GM12878 (cell line): Measurements from ENCODE around the gene SYDE2. TPM values are rescaled to one million over a fixed set of nuclear protein-coding genes. Genes with fewer than 3 reads are reported as not detected.
A peak's percentile ranks its signal among the peaks of the same experiment; 100 is the strongest.

ENCODE experiments used
- BACH1 ChIP-seq: fragments of 450-650 bp; IDR thresholded peaks from 2 replicates; pipeline ENCODE4 v1.6.1; 2017; ENCODE audit warnings: mild to moderate bottlenecking, borderline replicate concordance
- BCL3 ChIP-seq: IDR thresholded peaks from 2 replicates; pipeline ENCODE4 v1.6.1; 2011; ENCODE audit warnings: borderline replicate concordance, low read depth, mild to moderate bottlenecking, moderate library complexity, low read length; ENCODE audit not compliant: insufficient read depth, poor library complexity, severe bottlenecking
- BCLAF1 ChIP-seq: fragments of 450-650 bp; IDR thresholded peaks from 2 replicates; pipeline ENCODE4 v1.6.1; 2017; ENCODE audit warnings: antibody characterized with exemption, mild to moderate bottlenecking, moderate library complexity
- EGR1 ChIP-seq, 2 experiments: IDR thresholded peaks; 1 replicate in 1 of 2; 2 replicates in 1 of 2; pipeline ENCODE4 v1.6.1; 2011 to 2012; ENCODE audit warnings: low read depth in 2 of 2, low read length in 2 of 2, borderline replicate concordance in 1 of 2, mild to moderate bottlenecking in 1 of 2, moderate library complexity in 1 of 2
- ETV6 ChIP-seq, 2 experiments: fragments of 450-650 bp in 1 of 2; IDR thresholded peaks in 1 of 2; conservative IDR thresholded peaks in 1 of 2; 2 replicates each; pipeline ENCODE4 v1.6.1; 2014; ENCODE audit warnings: antibody characterized with exemption in 1 of 2, borderline replicate concordance in 1 of 2, low read depth in 1 of 2, mild to moderate bottlenecking in 1 of 2, moderate library complexity in 1 of 2
- FOS ChIP-seq: IDR thresholded peaks from 3 replicates; pipeline ENCODE4 v1.6.1; 2011; ENCODE audit warnings: borderline replicate concordance; ENCODE audit not compliant: insufficient read length; ENCODE audit errors: extremely low read depth
- HDAC6 ChIP-seq: fragments of 200-600 bp; sonication (generic); IDR thresholded peaks from one replicate; pipeline ENCODE4 v1.8.0; 2017; ENCODE audit warnings: antibody characterized with exemption; ENCODE audit not compliant: unreplicated experiment
- MLLT1 ChIP-seq: fragments of 450-650 bp; IDR thresholded peaks from 2 replicates; pipeline ENCODE4 v1.6.1; 2016; ENCODE audit warnings: mild to moderate bottlenecking
- NR2C2 ChIP-seq: IDR thresholded peaks from 2 replicates; pipeline ENCODE4 v1.6.1; 2011; ENCODE audit warnings: borderline replicate concordance, low read depth; ENCODE audit not compliant: control insufficient read depth, insufficient read length
- SMC3 ChIP-seq: IDR thresholded peaks from 2 replicates; pipeline ENCODE4 v1.6.1; 2011; ENCODE audit warnings: low read length, improper control_type of control experiment, borderline replicate concordance
- SP1 ChIP-seq: IDR thresholded peaks from one replicate; pipeline ENCODE4 v1.6.1; 2011; ENCODE audit warnings: low read depth, low read length
- TCF3 ChIP-seq: IDR thresholded peaks from 2 replicates; pipeline ENCODE4 v1.6.1; 2012; ENCODE audit warnings: low read depth, mild to moderate bottlenecking, low read length, borderline replicate concordance; ENCODE audit not compliant: insufficient read depth
- ZBED1 ChIP-seq: IDR thresholded peaks from 2 replicates; pipeline ENCODE4 v1.6.1; 2016; ENCODE audit warnings: borderline replicate concordance
- polyA plus RNA-seq, 11 experiments: library from polyadenylated mRNA; depleted of rRNA in 4 of 11; unstranded in 6 of 11; stranded (reverse) in 5 of 11; fragments of >200 nt; fragmentation: Nextera tagmentation in 4 of 11; fragmentation: Illumina TruSeq in 1 of 11; extraction: Ambion mirVana in 4 of 11; extraction: Trizol in 1 of 11; gene quantifications; 1 replicate in 1 of 11; 2 replicates in 10 of 11; pipeline versions ENCODE4 v1.2.1 to v1.2.3, GENCODE V29; 2011 to 2016; ENCODE audit warnings: inconsistent platforms in 2 of 11, missing spikeins in 2 of 11, low read depth in 1 of 11
- total RNA-seq, 4 experiments: library from RNA; depleted of rRNA in 3 of 4; stranded (reverse); fragments of >200 nt in 3 of 4; fragmentation: Illumina TruSeq in 1 of 4; extraction: Trizol in 1 of 4; gene quantifications; 2 replicates each; pipeline versions ENCODE4 v1.2.1 to v1.2.3, GENCODE V29; 2013 to 2021
- TF ChIP-seq, protein P1 (sequence below): IDR thresholded peaks from 2 replicates; pipeline ENCODE4 v1.6.1; 2011; ENCODE audit warnings: mild to moderate bottlenecking, low read depth, low read length, moderate library complexity; ENCODE audit not compliant: insufficient replicate concordance

The SYDE2 gene
- total and polyA plus RNA-seq, 10 of the 15 experiments (the other 5 are each of a cell fraction or from before 2014, with no cell fraction given): 0.37 to 4.1 (median 1.8) TPM; not detected in 1

DNA sequence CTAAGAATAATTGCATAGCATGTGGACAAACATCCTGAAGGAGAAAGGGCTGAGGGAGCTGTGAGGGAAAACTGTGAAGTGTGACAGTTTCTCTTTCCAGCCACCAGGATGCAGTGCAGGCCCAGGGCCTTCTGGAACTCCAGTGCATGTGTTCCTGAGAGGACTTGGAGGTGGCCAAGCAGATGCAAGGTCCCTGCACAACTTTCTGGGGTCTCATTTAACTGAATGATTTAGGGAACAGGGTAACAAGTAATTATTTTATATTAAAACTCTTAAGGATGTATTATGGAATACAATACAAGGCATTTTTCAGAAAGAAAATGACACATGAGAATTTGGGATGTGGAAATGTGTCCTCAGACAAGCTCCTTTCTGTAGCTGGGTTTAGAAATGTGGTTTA lies 91.3 kb downstream of the SYDE2 start (continued):
- no peak for TF ChIP-seq BCLAF1
- TF ChIP-seq HDAC6: no peak
- TF ChIP-seq, protein P1, sequence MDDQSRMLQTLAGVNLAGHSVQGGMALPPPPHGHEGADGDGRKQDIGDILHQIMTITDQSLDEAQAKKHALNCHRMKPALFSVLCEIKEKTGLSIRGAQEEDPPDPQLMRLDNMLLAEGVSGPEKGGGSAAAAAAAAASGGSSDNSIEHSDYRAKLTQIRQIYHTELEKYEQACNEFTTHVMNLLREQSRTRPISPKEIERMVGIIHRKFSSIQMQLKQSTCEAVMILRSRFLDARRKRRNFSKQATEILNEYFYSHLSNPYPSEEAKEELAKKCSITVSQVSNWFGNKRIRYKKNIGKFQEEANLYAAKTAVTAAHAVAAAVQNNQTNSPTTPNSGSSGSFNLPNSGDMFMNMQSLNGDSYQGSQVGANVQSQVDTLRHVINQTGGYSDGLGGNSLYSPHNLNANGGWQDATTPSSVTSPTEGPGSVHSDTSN: no peak
- no peak for TF ChIP-seq MLLT1
- TF ChIP-seq SMC3: peak; percentile 83
- TF ChIP-seq EGR1 (IDR thresholded peaks at IDR 0.05; ENCODE audit: borderline replicate concordance in 1 of 2, low read depth in 2 of 2, low read length in 2 of 2): no peak
- TF ChIP-seq NR2C2: no peak
- TF ChIP-seq SP1: no peak
- no peak for TF ChIP-seq TCF3
- no peak for TF ChIP-seq FOS
- no peak for TF ChIP-seq ETV6 (conservative IDR thresholded peaks at IDR 0.05 in 1 of 2, IDR thresholded peaks at IDR 0.05 in 1 of 2; ENCODE audit: borderline replicate concordance in 1 of 2, low read depth in 1 of 2)
- TF ChIP-seq BACH1: no peak
- no peak for TF ChIP-seq ZBED1
- TF ChIP-seq BCL3: no peak
